DND-41 (cell line): ENCODE measurements around the gene ARF1.

Experiments
- EZH2 ChIP-seq: IDR thresholded peaks from 3 replicates; pipeline ENCODE4 v1.6.1; 2012; ENCODE audit warnings: borderline replicate concordance, low read depth, mild to moderate bottlenecking, moderate library complexity, low read length, inconsistent platforms; ENCODE audit not compliant: severe bottlenecking
- TF ChIP-seq, protein P1 (sequence below): IDR thresholded peaks from 2 replicates; pipeline ENCODE4 v1.5.1; 2012; ENCODE audit warnings: borderline replicate concordance, low read length, moderate library complexity, mild to moderate bottlenecking; ENCODE audit not compliant: poor library complexity, severe bottlenecking; ENCODE audit errors: extremely low read depth

- no peak for TF ChIP-seq EZH2
- TF ChIP-seq, protein P1, sequence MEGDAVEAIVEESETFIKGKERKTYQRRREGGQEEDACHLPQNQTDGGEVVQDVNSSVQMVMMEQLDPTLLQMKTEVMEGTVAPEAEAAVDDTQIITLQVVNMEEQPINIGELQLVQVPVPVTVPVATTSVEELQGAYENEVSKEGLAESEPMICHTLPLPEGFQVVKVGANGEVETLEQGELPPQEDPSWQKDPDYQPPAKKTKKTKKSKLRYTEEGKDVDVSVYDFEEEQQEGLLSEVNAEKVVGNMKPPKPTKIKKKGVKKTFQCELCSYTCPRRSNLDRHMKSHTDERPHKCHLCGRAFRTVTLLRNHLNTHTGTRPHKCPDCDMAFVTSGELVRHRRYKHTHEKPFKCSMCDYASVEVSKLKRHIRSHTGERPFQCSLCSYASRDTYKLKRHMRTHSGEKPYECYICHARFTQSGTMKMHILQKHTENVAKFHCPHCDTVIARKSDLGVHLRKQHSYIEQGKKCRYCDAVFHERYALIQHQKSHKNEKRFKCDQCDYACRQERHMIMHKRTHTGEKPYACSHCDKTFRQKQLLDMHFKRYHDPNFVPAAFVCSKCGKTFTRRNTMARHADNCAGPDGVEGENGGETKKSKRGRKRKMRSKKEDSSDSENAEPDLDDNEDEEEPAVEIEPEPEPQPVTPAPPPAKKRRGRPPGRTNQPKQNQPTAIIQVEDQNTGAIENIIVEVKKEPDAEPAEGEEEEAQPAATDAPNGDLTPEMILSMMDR: no peak
Measured at GRCh38 chr1:228091084-228091483, 8.6 kb downstream of the ARF1 start.
